Gastroesophageal sphincter (tissue), 4 donors: ENCODE measurements around the gene PIRT. TPM values are rescaled to one million over a fixed set of nuclear protein-coding genes. Genes with fewer than 3 reads are reported as not detected.

ENCODE experiments used
- ATAC-seq: fragments of 150-250 bp; one replicate; pipeline ENCODE4 v1.9.1; 2016; ENCODE audit warnings: mild to moderate bottlenecking, moderate library complexity
- H3K27ac ChIP-seq, 4 donors: fragments of 200-600 bp; sonication (generic) in 3 of 4; 1 replicate in 3 of 4; 2 replicates in 1 of 4; pipeline ENCODE4 v1.5.1; 2016 to 2019
- H3K27me3 ChIP-seq: fragments of 200-600 bp; sonication (generic); one replicate; pipeline ENCODE4 v1.5.1; 2019
- H3K36me3 ChIP-seq, 2 donors: fragments of 200-600 bp; sonication (generic); one replicate each; pipeline ENCODE4 v1.5.1; 2019; ENCODE audit warnings: control low read depth in 1 of 2
- H3K4me1 ChIP-seq, 3 donors: fragments of 200-600 bp; sonication (generic); 1 replicate in 2 of 3; 2 replicates in 1 of 3; pipeline ENCODE4 v1.5.1; 2016 to 2019; ENCODE audit warnings: control low read depth in 2 of 3
- H3K4me3 ChIP-seq, 2 donors: fragments of 200-600 bp; sonication (generic); one replicate each; pipeline ENCODE4 v1.5.1; 2019; ENCODE audit warnings: mild to moderate bottlenecking in 1 of 2, moderate library complexity in 1 of 2
- H3K9me3 ChIP-seq, 3 donors: fragments of 200-600 bp; sonication (generic); one replicate each; pipeline ENCODE4 v1.5.1; 2017 to 2019; ENCODE audit warnings: control low read depth in 2 of 3
- EP300 ChIP-seq: sonication (generic); formaldehyde crosslinking; IDR thresholded peaks from one replicate; pipeline ENCODE4 v1.6.1; 2017; ENCODE audit warnings: antibody characterized with exemption, mild to moderate bottlenecking
- POLR2A ChIP-seq, 2 donors: fragments of 450-650 bp; IDR thresholded peaks; one replicate each; pipeline ENCODE4 v1.6.1; 2017; ENCODE audit warnings: antibody characterized with exemption in 2 of 2, mild to moderate bottlenecking in 2 of 2, moderate library complexity in 1 of 2
- POLR2AphosphoS5 ChIP-seq: sonication (generic); formaldehyde crosslinking; IDR thresholded peaks from one replicate; pipeline ENCODE4 v1.6.1; 2017; ENCODE audit warnings: antibody characterized with exemption
- WGBS, 2 donors: methylation state at CpG; one replicate each; pipeline ENCODE4 v1.1.5; 2018; ENCODE audit warnings: low coverage in 1 of 2; 5-methylcytosine and 5-hydroxymethylcytosine counted together
- total RNA-seq, 4 donors: library from RNA; depleted of rRNA; stranded (reverse); fragments of >200 nt; gene quantifications; one replicate each; pipeline ENCODE4 v1.1.0, GENCODE V29; 2016
- TF ChIP-seq, protein P1 (sequence below), 4 experiments: fragments of 200-600 bp in 2 of 4; fragments of 450-650 bp in 2 of 4; sonication (generic) in 1 of 4; IDR thresholded peaks; one replicate each; pipeline ENCODE4 v1.5.1; 2017 to 2019; ENCODE audit warnings: antibody characterized with exemption in 4 of 4, mild to moderate bottlenecking in 2 of 4, moderate library complexity in 2 of 4

PIRT gene
- total RNA-seq, 4 donors from 2014 or later: 0.19 to 2.1 (median 0.91) TPM

DNA sequence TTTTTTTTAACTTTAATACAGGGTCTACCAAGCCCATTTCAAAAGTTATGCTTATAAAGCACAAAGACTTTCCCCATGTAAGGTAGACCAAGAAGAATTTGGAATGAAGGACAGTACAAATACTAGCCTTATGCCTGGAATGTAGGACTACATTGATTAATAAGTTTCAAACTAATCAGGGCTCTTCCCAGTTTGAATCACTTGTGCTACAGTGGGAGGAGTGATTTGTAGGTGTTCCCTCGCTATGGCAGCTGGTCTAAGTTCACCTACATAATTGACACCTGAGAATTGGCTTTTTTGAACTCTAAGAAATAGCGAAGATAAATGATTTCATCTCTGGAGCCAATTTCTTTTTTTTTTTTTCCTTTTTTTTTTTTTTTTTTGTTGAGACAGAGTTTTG is 52.6 kb downstream of the PIRT start:
- Histone ChIP-seq H3K27me3 (no peaks in the 10 kb centered on the region), H3K36me3 (no peaks in the 10 kb centered on the region), H3K27ac (no peak overlapping the region), H3K9me3 (peaks cover 0 to 11% (median 0%) of the 10 kb centered on the region in 3 donors), H3K4me1 (peaks cover 0 to 12% (median 0%) of the 10 kb centered on the region in 3 donors), H3K4me3 (no peak overlapping the region)
- no peak for TF ChIP-seq POLR2A (IDR thresholded peaks at IDR 0.05)
- TF ChIP-seq POLR2AphosphoS5: no peak
- no peak for TF ChIP-seq EP300
- TF ChIP-seq, protein P1, sequence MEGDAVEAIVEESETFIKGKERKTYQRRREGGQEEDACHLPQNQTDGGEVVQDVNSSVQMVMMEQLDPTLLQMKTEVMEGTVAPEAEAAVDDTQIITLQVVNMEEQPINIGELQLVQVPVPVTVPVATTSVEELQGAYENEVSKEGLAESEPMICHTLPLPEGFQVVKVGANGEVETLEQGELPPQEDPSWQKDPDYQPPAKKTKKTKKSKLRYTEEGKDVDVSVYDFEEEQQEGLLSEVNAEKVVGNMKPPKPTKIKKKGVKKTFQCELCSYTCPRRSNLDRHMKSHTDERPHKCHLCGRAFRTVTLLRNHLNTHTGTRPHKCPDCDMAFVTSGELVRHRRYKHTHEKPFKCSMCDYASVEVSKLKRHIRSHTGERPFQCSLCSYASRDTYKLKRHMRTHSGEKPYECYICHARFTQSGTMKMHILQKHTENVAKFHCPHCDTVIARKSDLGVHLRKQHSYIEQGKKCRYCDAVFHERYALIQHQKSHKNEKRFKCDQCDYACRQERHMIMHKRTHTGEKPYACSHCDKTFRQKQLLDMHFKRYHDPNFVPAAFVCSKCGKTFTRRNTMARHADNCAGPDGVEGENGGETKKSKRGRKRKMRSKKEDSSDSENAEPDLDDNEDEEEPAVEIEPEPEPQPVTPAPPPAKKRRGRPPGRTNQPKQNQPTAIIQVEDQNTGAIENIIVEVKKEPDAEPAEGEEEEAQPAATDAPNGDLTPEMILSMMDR (IDR thresholded peaks at IDR 0.05): no peak
- WGBS, 2 donors: 92 to 100% methylated on average over 2 of the region's 2 CpGs
- no peak for ATAC-seq

DNA sequence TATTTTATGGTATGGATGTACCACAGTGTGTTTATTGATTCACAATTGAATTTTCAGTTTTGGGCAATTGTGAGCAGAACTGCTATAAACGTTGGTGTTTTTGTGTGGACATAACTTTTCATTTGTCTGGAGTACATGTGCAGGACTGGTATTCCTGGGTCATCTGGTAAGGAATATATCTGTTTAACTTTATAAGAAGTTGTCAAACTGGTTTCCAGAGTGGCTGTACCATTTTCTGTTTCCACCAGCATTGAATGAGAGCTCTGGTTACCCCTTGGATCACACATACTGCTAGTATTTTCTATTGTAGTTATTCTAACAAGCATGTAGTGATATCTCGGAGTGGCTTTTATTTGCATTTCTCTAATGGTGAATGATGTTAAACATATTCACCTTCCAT is 58.3 kb downstream of the PIRT start:
- Histone ChIP-seq H3K9me3 (peaks cover 0 to 11% (median 0%) of the 10 kb centered on the region in 3 donors), H3K36me3 (peaks cover 0 to 7% of the 10 kb centered on the region in 2 donors), H3K4me1 (no peaks in the 10 kb centered on the region), H3K4me3 (no peak overlapping the region), H3K27me3 (no peaks in the 10 kb centered on the region), H3K27ac (no peak overlapping the region)
- 60 to 84% methylated on average over 2 of the region's 2 CpGs for WGBS, 2 donors
- ATAC-seq: no peak
- TF ChIP-seq EP300 (no peak), POLR2AphosphoS5 (no peak), POLR2A (IDR thresholded peaks at IDR 0.05) (no peak)
- TF ChIP-seq, protein P1 (IDR thresholded peaks at IDR 0.05): no peak

DNA sequence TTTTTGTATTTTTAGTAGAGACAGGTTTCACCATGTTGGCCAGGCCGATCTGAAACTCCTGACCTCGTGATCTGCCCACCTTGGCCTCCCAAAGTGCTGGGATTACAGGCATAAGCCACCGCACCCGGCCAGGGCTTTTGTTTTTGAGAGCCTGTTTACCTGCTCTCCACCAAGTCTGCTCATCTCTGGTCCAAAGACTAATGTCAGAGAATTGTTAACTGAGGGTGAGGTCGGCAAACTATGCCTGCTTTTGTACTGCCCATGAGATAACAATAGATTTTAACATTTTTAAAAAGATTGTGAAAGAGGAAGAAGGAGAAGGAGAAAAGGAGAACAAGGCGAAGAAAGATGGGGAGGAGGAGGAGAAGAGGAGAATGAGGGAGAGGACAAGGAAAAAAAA is 60.0 kb downstream of the PIRT start:
- Histone ChIP-seq H3K27ac (no peak overlapping the region), H3K36me3 (peaks cover 0 to 7% of the 10 kb centered on the region in 2 donors), H3K4me3 (no peak overlapping the region), H3K9me3 (peaks cover 0 to 8% (median 0%) of the 10 kb centered on the region in 3 donors), H3K4me1 (no peaks in the 10 kb centered on the region), H3K27me3 (no peaks in the 10 kb centered on the region)
- 88 to 100% methylated on average over 2 to 4 of the region's 6 CpGs for WGBS, 2 donors
- no peak for TF ChIP-seq POLR2AphosphoS5
- TF ChIP-seq POLR2A (IDR thresholded peaks at IDR 0.05): no peak
- no peak for TF ChIP-seq EP300
- TF ChIP-seq, protein P1 (IDR thresholded peaks at IDR 0.05): no peak
- ATAC-seq: no peak

DNA sequence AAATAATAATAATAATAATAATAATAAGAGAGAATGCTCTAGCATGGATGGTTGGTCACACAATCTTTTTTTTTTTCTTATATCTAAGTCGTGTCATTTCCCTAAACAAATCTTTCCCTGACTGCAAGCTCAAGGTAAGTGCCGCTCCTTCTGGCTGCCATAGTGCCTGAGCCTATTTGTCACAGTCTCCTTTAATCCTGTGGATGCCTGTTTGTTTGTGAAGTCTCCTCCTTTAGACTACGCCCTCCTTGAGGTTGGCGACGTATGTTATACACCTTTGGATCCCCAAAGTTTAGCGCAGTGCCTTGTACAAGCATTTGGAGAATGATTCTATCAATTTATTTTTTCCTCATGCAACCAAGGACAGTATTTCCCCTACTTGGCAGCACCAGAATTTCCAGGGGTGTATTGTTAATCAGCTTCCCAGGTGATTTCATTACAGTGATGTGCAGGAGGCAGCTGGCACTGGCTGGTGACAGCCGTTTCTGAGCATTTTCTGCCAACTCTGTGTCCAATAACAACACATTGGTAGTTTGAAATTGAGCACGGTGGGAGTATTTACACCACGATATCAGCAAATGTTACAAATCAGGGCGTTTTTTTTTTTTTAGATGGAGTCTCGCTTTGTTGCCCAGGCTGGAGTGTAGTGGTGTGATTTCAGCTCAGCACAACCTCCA is 60.6 kb downstream of the PIRT start:
- H3K4me3 ChIP-seq: no peak overlapping the region
- no peak for TF ChIP-seq POLR2AphosphoS5
- TF ChIP-seq, protein P1 (IDR thresholded peaks at IDR 0.05): no peak
- no peak for TF ChIP-seq EP300
- TF ChIP-seq POLR2A (IDR thresholded peaks at IDR 0.05): no peak
- H3K36me3 ChIP-seq: peaks cover 0 to 7% of the 10 kb centered on the region in 2 donors
- H3K9me3 ChIP-seq: peaks cover 0 to 6% (median 0%) of the 10 kb centered on the region in 3 donors
- no peaks in the 10 kb centered on the region for H3K27me3 ChIP-seq
- no peak for ATAC-seq
- WGBS, 2 donors: 91 to 93% methylated on average over 9 to 11 of the region's 11 CpGs
- no peaks in the 10 kb centered on the region for H3K4me1 ChIP-seq
- no peak overlapping the region for H3K27ac ChIP-seq

DNA sequence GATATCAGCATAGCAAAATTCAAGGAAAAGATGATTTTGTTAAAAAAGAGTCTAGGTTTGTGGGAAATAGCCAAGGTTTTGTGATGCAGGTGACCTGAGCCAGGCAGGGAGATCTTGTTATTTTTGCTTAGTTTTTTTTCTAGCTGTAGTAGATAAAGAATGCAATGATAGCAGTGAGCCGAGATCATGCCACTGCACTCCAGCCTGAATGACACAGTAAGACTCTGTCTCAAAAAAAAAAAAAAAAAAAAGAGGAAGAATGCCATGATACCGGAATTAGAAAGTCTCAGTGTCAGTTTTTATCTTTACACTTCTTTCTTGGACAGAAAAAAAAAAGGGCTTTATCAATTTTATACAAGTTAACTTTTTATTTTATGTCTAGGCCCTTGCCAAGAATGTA is 61.5 kb downstream of the PIRT start:
- Histone ChIP-seq H3K27ac (no peak overlapping the region), H3K27me3 (no peaks in the 10 kb centered on the region), H3K4me3 (no peak overlapping the region), H3K9me3 (peaks cover 0 to 10% (median 0%) of the 10 kb centered on the region in 3 donors), H3K4me1 (no peaks in the 10 kb centered on the region), H3K36me3 (peaks cover 0 to 7% of the 10 kb centered on the region in 2 donors)
- ATAC-seq: no peak
- WGBS, 2 donors: 63 to 67% methylated on average over 2 of the region's 2 CpGs
- TF ChIP-seq POLR2AphosphoS5 (no peak), POLR2A (IDR thresholded peaks at IDR 0.05) (no peak), EP300 (no peak)
- TF ChIP-seq, protein P1 (IDR thresholded peaks at IDR 0.05): no peak
